Suppressor macrophage (primary cell): ENCODE data around the gene LYPD6.

Experiments used
- DNase-seq, 4 experiments: peaks; one replicate each; pipeline ENCODE4 v3.0.0-alpha.2; 2020 to 2022

Gene LYPD6

DNA sequence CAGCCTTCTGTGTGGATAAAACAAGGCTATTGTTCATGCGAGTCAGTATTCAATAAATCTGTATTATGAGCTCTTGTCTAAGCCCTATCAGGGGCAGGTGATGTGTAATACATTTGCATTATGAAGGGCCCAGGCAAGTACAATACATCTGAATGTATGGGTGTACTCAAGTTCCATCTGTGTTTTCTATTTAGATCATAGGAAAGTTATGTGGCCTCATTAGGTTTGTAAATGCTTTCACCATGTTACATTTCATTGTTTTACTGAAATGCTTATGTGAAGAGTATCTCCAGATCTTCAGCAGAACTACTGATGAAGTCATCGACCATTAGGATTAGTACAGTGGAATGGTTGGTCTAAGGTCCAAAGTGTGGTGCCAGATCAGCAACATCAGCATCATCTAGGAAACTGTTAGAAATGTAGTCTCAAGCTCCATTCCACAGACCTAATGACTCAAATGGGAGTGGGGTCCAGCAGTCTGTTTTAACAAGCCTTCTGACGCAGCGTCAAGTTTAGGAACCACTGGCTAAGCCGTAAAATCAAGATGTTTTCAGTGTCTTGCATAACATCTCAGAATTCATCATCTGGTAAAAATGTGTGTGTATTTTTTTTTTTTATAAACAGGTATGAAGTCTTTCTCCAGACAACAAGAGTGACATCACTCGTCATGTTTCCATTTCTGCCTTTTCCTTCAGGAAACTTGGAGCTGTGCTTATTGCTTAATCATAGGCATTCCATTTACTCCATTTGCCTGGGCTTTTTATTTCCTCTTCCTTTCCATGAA, 80.5 kb downstream of the LYPD6 start:
- no peak for DNase-seq

DNA sequence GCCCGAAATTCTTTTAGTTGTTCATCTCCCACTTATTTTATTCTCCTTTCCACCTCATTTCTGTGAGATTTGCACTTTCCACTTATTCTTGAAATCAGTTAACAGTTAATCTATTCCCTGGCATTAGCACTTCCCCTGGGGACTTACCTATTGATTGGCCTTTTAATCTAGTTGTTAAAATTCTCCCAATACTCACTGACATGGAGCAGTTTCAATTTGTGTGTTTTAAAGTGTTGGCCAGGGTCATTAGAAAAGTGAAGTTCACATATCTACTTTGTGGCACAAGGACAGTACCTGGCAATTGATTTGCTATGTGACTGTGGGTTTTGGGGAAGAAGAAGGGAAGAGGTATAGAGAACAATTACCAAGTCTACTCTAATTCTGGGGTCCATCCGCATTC, 83.1 kb downstream of the LYPD6 start:
- DNase-seq: no peak

DNA sequence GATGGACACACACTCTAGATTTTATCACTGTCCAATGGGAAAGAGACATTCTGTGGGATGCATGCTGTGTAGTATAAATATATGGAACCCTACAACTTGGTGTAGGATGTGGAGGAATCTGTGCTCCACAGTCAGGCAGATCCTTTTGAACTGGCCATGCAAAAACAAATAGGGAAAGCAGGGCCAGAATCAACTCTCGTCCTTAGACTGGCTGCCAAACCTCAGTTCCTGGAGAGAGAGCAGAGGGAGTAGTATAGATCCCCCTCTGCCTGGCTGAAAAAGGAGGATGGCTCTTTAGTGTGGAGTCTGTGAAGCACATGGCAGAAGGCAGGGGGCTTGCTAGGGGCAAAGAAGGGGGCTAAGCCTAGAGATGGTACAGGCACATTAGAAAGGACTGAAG, 84.7 kb downstream of the LYPD6 start:
- no peak for DNase-seq

DNA sequence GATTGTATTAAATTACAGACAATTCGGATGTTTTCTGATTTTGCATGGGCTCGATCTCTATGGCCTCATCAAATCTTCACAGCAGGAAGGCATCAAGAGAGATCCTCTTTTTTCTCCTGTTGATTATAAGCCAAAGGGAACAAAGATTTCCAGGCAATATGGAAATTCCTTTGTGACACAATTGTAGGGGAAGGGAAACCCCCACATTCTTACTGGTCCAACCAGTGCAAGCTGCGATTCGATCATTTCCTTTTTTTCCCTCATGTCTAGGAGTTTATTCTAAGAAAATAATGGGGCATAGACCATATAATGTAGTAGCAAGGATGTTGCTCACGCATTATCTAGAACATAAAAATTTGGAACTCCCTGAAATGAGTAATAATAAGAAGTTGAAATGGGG, 87.7 kb downstream of the LYPD6 start:
- no peak for DNase-seq

DNA sequence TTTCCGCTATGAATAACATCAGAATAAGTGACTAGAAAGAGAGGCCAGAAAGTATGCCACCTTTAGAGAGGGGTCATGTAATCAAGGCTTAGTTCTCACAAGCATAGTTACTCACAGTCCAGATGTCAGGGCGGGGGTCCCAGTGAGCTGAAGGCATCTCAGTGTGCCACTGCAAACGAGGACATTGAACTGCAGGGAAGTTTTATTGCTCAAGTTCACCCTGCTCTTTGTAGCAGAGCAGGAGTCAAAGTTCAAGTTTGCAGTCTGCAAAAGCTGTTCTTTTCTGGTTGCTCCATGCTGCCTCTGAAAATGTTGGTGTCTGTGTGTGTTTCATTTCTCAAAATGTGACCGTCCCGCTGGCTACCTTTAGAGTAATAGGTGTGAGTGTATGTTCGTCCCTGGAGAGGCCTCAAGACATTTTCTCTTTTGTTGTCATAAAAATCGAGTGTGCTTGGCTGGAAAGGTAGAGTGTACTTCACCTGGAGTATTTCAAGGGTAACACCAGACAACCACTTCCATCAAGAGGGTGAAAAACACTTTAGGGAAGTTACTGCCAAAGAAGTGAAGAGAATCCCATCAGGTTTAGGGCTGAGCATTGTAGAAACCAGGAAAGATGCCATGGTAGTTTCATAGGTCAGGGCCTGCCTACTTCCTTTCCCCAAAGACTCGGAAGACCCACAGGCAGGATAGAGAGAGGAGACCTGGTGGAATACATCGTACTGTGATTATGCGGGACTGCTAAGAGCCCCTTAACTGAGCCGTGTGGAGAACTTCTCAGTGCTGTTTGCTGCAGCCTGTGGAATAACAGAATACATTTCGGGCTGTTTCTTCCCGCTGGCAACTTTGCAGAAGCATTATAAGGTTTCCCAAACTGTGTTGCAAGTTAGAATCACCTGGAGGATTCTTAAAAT, 89.9 kb downstream of the LYPD6 start:
- no peak for DNase-seq

DNA sequence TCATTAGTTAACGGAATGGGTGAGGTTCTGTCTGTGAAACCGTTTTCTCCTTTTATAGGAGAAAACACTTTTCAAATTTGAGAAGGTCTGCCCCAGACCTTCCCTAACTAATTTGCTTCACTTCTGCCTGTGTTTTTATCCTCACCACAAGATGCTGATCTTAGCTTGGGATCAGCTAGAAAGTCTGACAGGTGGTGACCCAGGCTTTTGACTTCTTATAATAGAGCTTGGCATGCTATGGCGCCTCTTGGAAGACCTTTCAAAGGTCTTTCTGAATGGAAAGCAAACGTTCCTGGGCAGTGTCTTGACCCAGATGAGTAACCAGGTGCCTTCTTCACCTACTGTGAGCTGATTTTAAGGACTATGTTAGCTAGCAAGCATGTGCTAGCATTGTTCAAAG, 91.4 kb downstream of the LYPD6 start:
- no peak for DNase-seq

DNA sequence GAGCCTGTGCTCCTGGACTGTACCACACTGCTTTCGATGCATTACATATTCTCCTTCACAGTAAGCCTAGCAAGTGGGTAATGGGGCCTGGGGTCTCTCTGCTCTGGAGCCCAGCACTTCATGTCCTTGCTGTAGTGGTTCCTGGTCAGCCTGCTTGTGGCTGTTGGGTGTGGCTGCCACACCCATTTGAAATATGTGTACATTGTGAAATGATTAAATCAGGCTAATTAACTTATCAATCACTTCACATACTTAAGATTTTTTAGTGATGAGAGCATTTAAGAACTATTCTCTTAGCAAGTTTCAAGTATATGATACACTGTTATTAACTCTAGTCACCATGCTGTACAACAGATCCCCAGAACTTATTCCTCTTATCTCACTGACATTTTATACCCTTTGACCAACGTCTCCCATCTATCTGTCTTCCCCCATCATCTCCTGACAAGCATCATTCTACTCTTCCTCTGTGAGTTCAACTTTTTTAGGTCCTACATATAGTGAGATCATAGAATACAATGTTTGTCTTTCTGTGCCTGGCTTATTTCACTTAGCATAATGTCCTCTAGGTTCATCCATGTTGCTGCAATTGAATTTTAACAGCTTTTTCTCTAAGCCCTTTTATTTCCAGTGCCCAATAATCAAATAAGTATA, 92.1 kb downstream of the LYPD6 start:
- no peak for DNase-seq

DNA sequence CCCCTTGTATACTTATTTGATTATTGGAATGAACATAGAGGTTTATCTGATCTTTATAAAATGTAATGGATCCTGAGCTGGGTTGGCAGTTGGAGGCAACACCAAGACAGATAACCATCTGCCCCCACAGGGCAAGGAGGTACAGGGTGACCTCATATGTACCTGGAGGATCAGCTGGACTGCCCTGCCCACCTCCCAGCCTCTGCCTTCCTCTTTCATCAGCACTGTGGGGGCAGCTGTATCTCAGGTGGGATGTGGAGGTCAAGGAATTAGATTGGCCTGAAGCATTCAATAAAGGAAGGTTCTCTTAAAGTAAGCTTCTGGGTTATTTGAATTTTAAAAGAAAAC, 92.6 kb downstream of the LYPD6 start:
- no peak for DNase-seq

DNA sequence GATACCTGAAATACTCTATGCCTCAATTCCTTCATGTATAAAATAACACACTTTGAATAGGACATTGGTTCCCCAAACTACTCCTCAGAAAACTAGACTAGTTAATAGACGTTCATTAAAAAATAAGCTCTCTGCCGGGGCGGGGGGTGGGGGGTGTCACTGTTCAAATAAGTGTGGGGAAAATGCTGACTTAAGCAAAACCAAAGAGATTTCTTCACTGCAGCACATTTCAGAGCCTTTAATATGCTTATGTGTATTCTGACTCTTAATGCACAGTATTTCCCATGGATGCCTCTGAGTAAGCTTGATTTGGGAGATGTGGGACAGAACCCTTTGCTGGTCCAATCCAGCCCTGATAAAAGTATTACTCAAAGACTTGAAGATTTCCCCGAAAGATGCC, 93.2 kb downstream of the LYPD6 start:
- no peak for DNase-seq

DNA sequence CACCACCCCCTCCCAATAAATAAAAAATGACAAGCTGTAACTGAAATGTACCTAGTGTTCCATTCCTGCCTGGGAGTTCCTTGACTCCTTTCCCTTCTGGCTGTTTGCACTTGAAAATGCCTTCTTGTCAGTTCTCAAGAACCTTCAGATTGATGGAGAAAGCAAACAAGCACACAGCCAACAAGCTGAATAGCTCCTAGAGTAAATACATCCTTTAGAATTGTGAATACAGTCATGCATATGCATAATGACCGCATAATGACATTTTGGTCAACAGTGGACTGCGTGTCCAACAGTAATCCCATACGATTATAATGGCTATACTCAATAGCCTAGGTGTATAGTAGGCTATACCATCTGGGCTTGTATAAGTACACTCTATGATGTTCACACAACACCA, 97.0 kb downstream of the LYPD6 start:
- no peak for DNase-seq

DNA sequence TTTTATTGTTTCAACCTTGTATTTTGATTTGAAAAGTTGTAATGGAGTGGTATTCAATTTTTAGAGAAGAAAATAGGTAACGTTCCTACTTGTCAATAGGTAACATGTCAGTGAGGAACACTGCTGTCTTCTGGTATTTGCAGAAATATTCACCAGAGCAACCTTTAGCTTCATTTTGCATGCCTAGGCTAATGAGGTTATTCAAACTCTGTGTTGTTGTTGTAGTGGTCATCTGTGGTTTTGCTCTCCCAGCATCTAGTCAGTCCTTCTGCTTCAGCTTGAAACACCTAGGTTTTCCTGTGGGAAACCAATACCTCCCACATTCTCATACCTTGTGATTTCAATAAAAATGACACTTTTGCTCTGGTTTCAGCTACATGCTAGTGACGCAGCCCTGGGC, 98.4 kb downstream of the LYPD6 start:
- DNase-seq: no peak

DNA sequence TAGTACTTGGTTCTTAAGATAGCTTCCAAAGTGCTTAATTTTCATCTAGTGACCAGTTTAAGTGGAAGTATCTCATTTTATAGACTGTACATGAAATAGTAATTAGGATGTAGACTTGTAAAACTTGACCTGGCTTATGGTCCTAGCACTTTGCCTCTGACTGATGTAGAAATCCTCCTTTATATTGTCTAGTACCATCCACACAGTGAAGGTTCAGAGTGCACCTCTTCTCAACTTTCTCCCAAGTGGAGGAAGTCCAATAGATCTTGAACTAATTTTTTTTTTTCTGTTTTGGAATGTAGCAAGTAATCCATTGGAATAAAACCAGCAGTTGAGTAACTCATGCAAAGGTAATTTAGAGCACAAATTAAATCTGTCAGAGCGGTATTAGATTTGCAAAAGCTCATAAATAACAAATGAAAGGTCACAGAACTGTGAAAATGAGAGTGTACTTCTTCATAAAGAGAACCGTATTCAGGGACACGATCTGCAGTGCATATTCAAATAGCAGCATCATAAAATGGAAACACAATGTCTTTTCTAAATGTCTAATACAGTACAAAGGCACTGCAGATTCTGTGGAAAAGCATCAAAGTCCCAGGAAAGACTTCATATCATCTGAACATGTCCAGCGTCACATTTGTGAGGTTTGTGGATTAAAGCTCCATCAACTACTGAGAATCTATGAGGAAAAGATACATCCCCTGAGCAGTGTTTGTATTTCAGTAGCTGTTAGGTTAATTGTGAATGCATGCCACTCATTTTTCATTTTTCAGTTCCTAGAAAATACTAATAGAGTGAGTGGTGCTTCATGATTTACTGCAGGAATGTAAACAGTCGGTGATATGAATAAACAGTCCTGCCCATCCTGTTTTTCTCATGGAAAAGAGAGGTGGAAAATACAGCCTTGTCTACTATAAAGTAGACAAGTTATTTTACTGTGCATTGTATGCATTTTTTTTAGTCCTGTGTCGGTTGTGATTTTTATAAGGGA, 100.7 kb downstream of the LYPD6 start:
- no peak for DNase-seq

DNA sequence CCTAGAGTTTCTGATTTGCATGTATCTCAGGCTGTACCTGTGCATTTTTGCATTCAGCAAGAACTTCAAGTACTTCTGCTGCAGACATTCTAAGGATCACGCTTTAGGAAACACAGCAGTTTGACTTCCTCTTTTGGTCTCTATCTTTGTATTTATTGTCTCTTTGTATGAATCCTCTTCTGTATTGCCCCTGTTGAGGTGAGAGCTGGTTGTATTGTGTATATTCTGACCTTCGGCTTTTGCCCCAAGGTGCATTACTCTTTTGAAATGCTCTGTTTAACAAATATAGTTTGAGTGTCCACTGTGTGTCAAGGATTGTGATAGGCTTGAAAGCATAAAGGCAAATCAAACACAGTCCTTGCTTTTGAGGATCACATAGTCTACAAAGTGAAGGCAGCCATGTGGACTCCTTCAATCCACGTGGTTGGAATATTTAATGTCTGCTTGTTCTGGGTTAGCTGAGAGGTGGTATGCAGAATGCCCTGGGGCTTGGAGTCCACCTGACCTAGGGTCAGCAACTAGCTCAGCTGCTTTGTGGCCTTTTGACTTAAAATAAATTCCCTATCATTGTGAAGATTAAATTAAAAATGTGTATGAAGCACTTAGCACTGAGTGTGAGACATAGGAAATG, 108.1 kb downstream of the LYPD6 start:
- DNase-seq: peak in 1 of 4 experiments; percentile 14

DNA sequence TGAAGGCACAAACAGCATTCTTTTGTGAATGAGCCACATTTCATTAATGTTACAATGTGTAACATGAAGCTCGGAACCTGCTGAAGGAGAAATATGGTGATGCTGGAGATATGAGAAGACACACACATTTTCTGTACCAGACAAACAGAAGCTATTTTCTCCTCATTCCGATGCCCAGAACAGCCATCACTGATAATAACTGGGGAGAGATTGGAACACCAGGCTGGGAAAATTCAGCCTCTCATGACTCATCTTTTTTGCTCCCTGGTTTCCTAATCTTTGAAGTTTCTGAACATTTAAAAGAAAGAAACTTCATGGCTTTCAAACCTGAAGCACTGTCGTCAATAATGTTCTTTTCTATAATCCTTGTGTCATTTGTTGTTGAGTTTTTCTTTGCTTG, 110.9 kb downstream of the LYPD6 start:
- DNase-seq: no peak

DNA sequence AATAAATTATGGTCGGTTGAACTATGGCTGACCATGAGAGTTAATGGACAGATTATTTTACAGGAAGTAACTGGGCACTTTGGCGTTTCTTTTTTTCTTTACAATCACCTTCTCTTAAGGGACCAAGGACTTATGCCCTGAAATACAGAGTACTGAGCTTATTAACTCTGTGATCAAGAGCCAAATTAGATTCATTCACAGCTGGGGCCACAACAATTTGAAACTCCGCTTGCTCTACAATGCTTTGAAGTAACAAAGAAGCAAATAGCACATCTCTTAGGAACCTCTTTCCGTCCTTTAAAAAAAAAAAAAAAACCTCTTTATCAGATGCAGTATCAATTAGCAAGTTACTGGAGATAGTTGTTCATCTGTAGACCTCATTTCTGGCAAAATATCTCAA, 112.0 kb downstream of the LYPD6 start:
- DNase-seq: no peak

DNA sequence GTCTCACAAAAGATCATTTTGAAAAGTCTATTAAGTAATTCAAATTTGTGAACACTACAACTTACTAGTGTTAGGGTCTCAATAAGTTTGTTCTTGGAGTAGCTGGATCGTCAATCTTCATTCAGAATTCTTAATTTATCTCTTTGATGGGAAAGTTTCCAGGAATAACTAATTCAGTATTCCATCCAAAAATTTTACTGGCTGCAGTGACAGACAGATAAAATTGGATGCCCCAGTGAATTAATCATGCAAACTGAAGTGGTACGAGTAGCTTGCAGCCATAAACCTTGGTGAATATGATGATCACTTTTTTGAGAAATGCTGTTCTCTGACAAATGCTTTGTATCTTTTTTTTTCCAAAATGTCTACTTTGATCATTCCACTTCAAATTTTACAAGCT, 112.8 kb downstream of the LYPD6 start:
- DNase-seq: no peak

DNA sequence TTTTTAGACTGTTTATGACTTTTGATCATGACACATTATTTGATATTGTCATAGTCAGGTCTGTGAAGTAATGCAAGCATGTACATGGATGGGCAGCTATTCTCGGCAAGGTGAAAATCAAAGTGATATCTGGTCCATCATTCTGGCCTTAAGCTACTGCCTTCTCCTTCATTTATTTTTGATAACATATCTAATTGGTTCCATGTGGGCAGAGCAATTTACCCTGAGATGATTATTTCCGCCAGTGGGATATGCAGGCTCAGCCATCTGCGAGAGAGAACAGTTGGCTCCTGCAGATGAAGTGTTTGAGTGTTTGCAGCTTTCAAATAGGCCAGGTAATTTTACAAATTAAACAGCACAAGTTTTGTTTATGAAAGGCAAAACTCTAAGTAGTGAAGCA, 116.4 kb downstream of the LYPD6 start:
- DNase-seq: no peak

DNA sequence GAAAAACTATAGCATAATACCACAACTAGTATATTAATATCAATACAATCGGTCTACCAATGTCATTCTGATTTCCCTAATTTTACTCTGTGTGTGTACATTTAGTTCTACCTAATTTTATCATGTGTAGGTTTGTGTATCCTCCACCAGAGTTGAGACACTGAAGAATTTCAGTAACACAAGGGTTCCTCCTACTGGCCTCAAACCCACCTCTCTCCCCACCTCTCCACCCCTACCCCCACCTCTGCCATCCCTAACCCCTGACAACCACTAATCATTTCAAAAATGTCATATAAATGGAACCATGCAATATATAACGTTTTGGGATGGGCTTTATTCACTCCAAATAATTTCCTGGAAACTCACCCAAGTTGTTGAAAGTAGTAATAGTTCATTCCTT, 117.9 kb downstream of the LYPD6 start:
- DNase-seq: no peak

DNA sequence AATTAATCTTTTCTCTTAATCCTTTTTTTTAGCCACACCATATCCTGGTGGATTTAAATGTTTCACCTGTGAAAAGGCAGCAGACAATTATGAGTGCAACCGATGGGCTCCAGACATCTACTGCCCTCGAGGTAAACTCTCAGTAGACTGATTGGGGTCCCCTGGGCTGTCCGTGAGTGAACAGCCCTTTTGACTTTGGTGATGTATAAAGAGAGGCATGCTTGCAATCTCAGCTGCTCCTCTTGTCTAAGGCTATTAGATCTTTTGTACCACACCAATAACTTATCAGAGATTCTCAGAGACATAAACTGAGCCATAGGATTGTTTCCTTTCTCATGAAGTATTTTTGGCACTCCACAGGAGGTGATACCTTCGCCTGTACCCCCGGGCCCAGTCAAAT, 118.6 kb downstream of the LYPD6 start:
- no peak for DNase-seq

DNA sequence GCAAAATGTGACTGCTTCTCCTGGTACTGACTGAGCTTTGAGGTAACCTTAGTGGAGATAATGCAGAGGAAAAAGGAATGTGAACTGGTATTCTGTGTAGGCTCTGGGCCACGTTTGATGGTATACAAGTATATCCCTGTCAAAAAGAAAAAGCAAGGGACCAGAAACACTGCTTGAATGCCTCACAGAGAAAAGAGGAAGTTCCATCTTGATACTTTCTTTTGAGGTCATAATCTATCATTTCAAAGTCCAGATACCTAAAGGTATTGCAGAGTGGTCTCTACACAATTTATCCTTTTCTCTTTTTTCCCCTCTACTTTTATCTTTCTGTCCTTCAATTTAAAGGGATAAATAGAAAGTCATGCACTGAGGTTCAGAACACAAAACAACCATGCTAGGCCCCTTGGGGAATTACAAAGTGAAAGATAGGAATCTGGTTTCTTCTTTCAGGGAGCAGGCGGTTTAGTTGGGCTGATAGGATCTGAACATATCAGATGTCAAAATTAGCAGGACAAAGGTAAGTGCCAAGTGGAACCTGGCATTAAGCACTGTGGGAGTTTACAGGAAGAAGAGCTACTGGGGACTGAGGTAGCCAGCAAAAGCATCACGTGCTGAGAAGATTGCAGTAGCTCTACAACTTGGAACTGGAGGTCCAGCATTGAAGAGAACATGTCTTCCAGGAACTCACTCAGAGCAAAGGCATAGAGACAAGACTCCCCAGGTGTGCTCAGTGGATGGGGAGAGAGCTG, 121.2 kb downstream of the LYPD6 start:
- no peak for DNase-seq

DNA sequence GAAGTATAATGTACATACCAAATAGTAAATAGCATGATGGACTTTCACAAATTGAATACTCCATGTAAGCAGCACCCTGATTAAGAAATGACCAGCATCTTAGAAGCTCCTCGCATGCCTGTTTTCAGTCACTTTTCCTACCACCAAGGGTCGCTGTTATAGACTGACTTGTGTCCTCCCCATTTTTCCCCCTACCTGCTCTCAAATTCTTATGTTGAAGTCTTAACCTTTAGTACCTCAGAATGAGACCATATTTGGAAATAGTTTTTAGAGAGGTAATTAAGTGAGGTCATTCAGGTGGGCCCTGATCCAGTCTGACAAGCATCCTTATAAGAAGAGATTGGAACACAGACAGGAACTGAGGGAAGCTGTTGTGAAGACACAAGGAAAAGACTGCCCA, 125.9 kb downstream of the LYPD6 start:
- DNase-seq: no peak
